Measurements from ENCODE around the gene RPS28.
"Not testable (repeated sequence)": the region's sequence is repeated elsewhere in the genome, so short reads cannot be mapped to it uniquely, and the experiment has no call there.

The RPS28 gene

GRCh38 chr19:8343483-8343844 lies 22.2 kb downstream of the RPS28 start:
- peak overlapping the region; percentile 78; the same call in 1 of the 2 replicates for H3K4me3 ChIP-seq (ENCODE audit: low read depth, low read length)
- H3K27me3 ChIP-seq (ENCODE audit: control insufficient read depth, insufficient read depth, low read length): peaks cover 10% of the 10 kb centered on the region
- H3K9ac ChIP-seq (ENCODE audit: low read length): no peak overlapping the region
- peaks cover 14% of the 10 kb centered on the region; the same call in 1 of the 2 replicates for H3K4me1 ChIP-seq (ENCODE audit: control insufficient read depth, insufficient read depth, low read length)
- no peaks in the 10 kb centered on the region for H3K36me3 ChIP-seq (ENCODE audit: control insufficient read depth, insufficient read depth, low read length)
- H3K27ac ChIP-seq (ENCODE audit: low read depth, low read length): no peak overlapping the region
- H3K9me3 ChIP-seq (ENCODE audit: control insufficient read depth, insufficient read depth, low read depth, low read length): no peaks in the 10 kb centered on the region

DNA sequence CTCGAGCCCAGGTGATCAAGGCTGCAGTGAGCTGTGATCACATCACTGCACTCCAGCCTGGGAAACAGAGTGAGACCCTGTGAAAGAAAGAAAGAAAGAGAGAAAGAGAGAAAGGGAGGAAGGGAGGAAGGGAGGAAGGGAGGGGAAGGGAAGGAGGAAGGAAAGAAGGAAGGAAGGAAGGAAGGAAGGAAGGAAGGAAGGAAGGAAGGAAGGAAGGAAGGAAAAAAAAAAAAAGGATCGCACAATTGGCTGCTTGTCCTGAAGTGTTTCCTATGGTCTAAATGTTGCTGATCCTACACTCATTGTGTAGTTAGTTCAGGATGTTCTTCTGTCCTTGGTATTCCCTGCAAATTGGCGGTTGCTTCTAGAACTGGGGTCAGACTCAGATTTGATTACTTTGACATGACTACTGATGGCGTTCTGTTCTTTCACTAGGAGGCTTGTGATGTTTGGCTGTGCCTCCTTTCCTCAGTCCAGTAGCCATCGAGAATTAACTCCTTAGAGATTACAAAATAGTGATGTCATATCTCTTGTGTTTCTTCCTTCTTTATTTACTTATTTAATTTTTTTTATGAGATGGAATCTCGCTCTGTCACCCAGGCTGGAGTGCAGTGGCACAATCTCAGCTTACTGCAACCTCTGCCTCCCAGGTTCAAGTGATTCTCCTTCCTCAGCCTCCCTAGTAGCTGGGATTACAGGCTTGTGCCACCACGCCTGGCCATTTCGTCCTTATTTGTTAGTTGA lies 28.5 kb downstream of the RPS28 start:
- H3K27me3 ChIP-seq (ENCODE audit: control insufficient read depth, insufficient read depth, low read length); H3K27ac ChIP-seq (ENCODE audit: low read depth, low read length); H3K9me3 ChIP-seq (ENCODE audit: control insufficient read depth, insufficient read depth, low read depth, low read length); H3K4me3 ChIP-seq (ENCODE audit: low read depth, low read length); H3K36me3 ChIP-seq (ENCODE audit: control insufficient read depth, insufficient read depth, low read length); H3K4me1 ChIP-seq (ENCODE audit: control insufficient read depth, insufficient read depth, low read length); H3K9ac ChIP-seq (ENCODE audit: low read length): not testable (repeated sequence)

DNA sequence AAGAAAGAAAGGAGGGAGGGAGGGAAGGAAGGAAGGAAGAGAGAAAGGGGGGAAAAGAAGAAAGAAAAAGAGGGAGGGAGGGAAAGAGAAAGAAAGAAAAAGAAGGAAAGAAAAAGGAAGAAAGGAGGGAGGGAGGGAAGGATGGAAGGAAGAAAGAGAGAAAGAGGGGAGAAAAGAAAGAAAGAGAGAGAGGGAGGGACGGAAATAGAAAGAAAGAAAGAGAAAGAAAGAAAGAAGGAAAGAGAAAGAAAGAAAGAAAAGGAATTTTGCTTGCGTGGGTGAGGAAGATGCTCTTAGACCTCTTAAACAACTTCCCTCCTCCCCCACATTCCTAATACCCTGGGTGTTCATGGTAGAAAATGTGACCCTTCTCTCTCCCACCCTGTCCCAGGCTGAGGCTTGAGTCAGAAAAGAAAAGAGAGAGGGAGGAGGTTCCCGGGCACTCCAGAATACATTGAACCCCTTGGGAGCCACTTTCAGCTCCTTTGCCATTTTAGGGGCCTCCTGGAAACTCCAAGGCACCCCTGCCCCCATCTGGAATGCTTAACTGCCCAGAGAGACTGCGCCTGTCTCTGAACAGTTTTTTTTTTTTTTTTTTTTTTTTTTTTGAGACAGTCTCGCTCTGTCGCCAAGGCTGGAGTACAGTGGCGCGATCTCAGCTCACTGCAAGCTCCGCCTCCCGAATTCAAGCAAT lies 31.0 kb downstream of the RPS28 start:
- no peaks in the 10 kb centered on the region for H3K36me3 ChIP-seq (ENCODE audit: control insufficient read depth, insufficient read depth, low read length)

GRCh38 chr19:8352845-8353244 lies 31.5 kb downstream of the RPS28 start:
- H3K9me3 ChIP-seq (ENCODE audit: control insufficient read depth, insufficient read depth, low read depth, low read length); H3K4me1 ChIP-seq (ENCODE audit: control insufficient read depth, insufficient read depth, low read length); H3K9ac ChIP-seq (ENCODE audit: low read length); H3K36me3 ChIP-seq (ENCODE audit: control insufficient read depth, insufficient read depth, low read length); H3K27me3 ChIP-seq (ENCODE audit: control insufficient read depth, insufficient read depth, low read length); H3K4me3 ChIP-seq (ENCODE audit: low read depth, low read length); H3K27ac ChIP-seq (ENCODE audit: low read depth, low read length): not testable (repeated sequence)

More for the DNA sequence above, 31.0 kb downstream of the RPS28 start:
- Histone ChIP-seq H3K4me3 (ENCODE audit: low read depth, low read length) (peak overlapping the region; percentile 37), H3K27me3 (ENCODE audit: control insufficient read depth, insufficient read depth, low read length) (peaks cover 3% of the 10 kb centered on the region; the same call in 1 of the 2 replicates), H3K9ac (ENCODE audit: low read length) (no peak overlapping the region), H3K9me3 (ENCODE audit: control insufficient read depth, insufficient read depth, low read depth, low read length) (peaks cover 3% of the 10 kb centered on the region; the same call in 1 of the 2 replicates), H3K27ac (ENCODE audit: low read depth, low read length) (no peak overlapping the region; the same call in 1 of the 2 replicates), H3K4me1 (ENCODE audit: control insufficient read depth, insufficient read depth, low read length) (peaks cover 7% of the 10 kb centered on the region)

DNA sequence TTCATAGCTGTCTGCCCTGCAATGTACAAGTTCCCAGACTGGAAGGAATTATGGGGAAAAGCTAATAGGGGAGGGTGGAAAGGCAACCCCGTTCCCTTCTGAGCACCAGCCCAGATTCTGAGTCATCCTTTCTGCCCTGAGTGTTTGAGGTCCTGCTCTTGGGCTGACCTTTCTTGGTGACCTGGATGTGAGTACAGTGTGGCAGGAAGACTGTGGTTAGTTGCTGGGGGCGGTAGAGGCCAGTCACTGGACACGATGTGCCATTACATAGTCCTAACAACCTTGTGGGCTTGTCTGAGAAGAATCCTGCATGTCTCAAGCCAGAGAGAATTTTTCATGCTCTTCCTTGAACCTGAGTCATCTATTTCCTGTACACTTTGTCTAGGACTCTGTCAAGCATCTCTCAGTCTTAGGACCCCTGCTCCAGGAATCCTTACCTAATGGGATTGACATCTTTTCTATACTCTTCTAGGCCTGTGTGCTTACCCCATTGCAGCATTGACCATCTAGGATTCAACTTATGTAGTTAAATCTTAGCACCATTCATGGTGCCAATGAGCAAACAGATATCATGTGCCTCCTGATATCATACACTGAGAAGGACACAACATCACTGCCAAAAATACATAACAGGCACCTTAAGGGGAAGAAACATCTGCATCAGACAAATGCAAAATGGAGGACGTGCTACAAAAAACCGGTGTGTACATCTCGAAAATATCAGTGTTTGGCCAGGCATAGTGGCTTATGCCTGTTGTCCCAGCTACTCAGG lies 34.5 kb downstream of the RPS28 start:
- H3K4me3 ChIP-seq (ENCODE audit: low read depth, low read length): no peak overlapping the region
- peaks cover 3% of the 10 kb centered on the region; the same call in 1 of the 2 replicates for H3K9me3 ChIP-seq (ENCODE audit: control insufficient read depth, insufficient read depth, low read depth, low read length)
- peaks cover 7% of the 10 kb centered on the region for H3K4me1 ChIP-seq (ENCODE audit: control insufficient read depth, insufficient read depth, low read length)
- no peak overlapping the region for H3K27ac ChIP-seq (ENCODE audit: low read depth, low read length)
- no peak overlapping the region for H3K9ac ChIP-seq (ENCODE audit: low read length)
- H3K36me3 ChIP-seq (ENCODE audit: control insufficient read depth, insufficient read depth, low read length): no peaks in the 10 kb centered on the region
- peaks cover 3% of the 10 kb centered on the region; the same call in 1 of the 2 replicates for H3K27me3 ChIP-seq (ENCODE audit: control insufficient read depth, insufficient read depth, low read length)

DNA sequence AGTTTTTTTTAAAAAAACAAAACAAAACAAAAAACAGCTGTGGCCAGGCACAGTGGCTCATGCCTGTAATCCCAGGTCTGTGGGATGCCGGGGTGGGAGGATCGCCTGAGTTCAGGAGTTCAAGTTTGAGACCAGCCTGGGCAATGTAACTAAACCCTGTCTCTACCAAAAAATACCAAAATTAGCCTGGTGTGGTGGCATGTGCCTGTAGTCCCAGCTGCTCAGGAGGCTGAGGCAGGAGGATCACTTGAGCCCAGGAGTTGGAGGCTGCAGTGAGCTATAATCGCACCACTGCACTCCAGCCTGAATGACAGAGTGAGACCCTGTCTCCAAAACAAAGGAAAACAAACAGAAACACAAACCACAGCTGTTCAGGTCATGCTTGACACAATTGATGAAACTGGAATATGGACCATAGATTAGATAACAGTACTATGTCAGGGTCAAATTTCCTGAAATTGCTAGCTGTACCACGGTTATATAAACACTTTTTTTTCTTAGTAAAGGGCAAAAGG lies 35.8 kb downstream of the RPS28 start:
- no peak overlapping the region for H3K9ac ChIP-seq (ENCODE audit: low read length)
- H3K9me3 ChIP-seq (ENCODE audit: control insufficient read depth, insufficient read depth, low read depth, low read length): peaks cover 3% of the 10 kb centered on the region; the same call in 1 of the 2 replicates
- no peaks in the 10 kb centered on the region for H3K36me3 ChIP-seq (ENCODE audit: control insufficient read depth, insufficient read depth, low read length)
- no peak overlapping the region for H3K4me3 ChIP-seq (ENCODE audit: low read depth, low read length)
- no peak overlapping the region for H3K27ac ChIP-seq (ENCODE audit: low read depth, low read length)
- H3K4me1 ChIP-seq (ENCODE audit: control insufficient read depth, insufficient read depth, low read length): peaks cover 5% of the 10 kb centered on the region
- H3K27me3 ChIP-seq (ENCODE audit: control insufficient read depth, insufficient read depth, low read length): peaks cover 5% of the 10 kb centered on the region; the same call in 1 of the 2 replicates

DNA sequence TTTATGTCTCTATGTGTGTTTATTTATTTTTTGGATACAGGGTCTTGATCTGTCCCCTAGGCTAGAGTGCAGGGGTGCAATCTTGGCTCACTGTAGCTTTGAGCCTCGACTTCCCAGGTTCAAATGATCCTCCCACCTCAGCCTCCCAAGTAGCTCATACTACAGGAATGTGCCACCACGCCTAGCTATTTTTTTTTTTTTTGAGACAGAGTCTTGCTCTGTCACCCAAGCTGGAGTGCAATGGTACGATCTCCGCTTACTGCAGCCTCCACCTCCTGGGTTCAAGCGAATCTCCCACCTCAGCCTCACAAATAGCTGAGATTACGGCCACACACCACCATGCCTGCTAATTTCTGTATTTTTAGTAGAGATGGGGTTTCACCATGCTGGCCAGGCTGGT lies 37.7 kb downstream of the RPS28 start:
- peaks cover 4% of the 10 kb centered on the region; the same call in 1 of the 2 replicates for H3K4me1 ChIP-seq (ENCODE audit: control insufficient read depth, insufficient read depth, low read length)
- H3K9ac ChIP-seq (ENCODE audit: low read length): no peak overlapping the region
- H3K27ac ChIP-seq (ENCODE audit: low read depth, low read length): no peak overlapping the region
- H3K4me3 ChIP-seq (ENCODE audit: low read depth, low read length): no peak overlapping the region
- H3K9me3 ChIP-seq (ENCODE audit: control insufficient read depth, insufficient read depth, low read depth, low read length): peaks cover 3% of the 10 kb centered on the region; the same call in 1 of the 2 replicates
- no peaks in the 10 kb centered on the region for H3K36me3 ChIP-seq (ENCODE audit: control insufficient read depth, insufficient read depth, low read length)
- peaks cover 17% of the 10 kb centered on the region for H3K27me3 ChIP-seq (ENCODE audit: control insufficient read depth, insufficient read depth, low read length)

DNA sequence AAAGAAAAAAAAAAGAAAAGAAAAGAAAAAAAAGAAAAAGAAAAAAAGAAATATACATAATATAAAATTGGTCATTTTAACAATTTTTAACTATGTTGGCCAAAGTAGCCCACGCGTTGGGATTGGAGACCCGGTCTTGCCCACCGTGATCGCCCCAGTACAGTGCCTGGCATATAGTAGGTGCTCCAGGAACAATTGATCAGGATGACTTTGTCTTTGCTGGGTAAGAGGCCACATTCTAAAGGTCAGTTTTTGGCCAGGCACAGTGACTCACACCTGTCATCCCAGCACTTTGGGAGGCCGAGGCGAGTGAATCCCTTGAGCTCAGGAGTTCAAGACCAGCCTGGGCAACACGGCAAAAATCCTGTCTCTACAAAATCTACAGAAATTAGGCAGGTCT lies 38.9 kb downstream of the RPS28 start:
- H3K9me3 ChIP-seq (ENCODE audit: control insufficient read depth, insufficient read depth, low read depth, low read length): peaks cover 3% of the 10 kb centered on the region; the same call in 1 of the 2 replicates
- H3K4me1 ChIP-seq (ENCODE audit: control insufficient read depth, insufficient read depth, low read length): peaks cover 4% of the 10 kb centered on the region; the same call in 1 of the 2 replicates
- H3K27me3 ChIP-seq (ENCODE audit: control insufficient read depth, insufficient read depth, low read length): peaks cover 24% of the 10 kb centered on the region
- H3K27ac ChIP-seq (ENCODE audit: low read depth, low read length): no peak overlapping the region
- H3K9ac ChIP-seq (ENCODE audit: low read length): no peak overlapping the region
- no peaks in the 10 kb centered on the region for H3K36me3 ChIP-seq (ENCODE audit: control insufficient read depth, insufficient read depth, low read length)
- H3K4me3 ChIP-seq (ENCODE audit: low read depth, low read length): no peak overlapping the region

GRCh38 chr19:8361921-8362793 lies 40.9 kb downstream of the RPS28 start:
- peaks cover 37% of the 10 kb centered on the region for H3K27me3 ChIP-seq (ENCODE audit: control insufficient read depth, insufficient read depth, low read length)
- H3K9me3 ChIP-seq (ENCODE audit: control insufficient read depth, insufficient read depth, low read depth, low read length): no peaks in the 10 kb centered on the region
- H3K9ac ChIP-seq (ENCODE audit: low read length): no peak overlapping the region
- no peak overlapping the region for H3K27ac ChIP-seq (ENCODE audit: low read depth, low read length)
- no peaks in the 10 kb centered on the region for H3K36me3 ChIP-seq (ENCODE audit: control insufficient read depth, insufficient read depth, low read length)
- H3K4me3 ChIP-seq (ENCODE audit: low read depth, low read length): no peak overlapping the region
- peaks cover 18% of the 10 kb centered on the region for H3K4me1 ChIP-seq (ENCODE audit: control insufficient read depth, insufficient read depth, low read length)

Measured in HUES6 (cell line).